ENCODE data around the gene HES6.

GRCh38 chr2:238251986-238252385, 12.1 kb upstream of the HES6 start:
- no peak for TF ChIP-seq POLR2A (IDR thresholded peaks at IDR 0.05; ENCODE audit: low read depth, low read length)
- TF ChIP-seq CTCF (IDR thresholded peaks at IDR 0.05 in 2 of 3, conservative IDR thresholded peaks at IDR 0.05 in 1 of 3; ENCODE audit: control insufficient read depth in 2 of 3, extremely low read depth in 1 of 3, insufficient read depth in 1 of 3, low read depth in 3 of 3, low read length in 3 of 3), result no peak

All from GM12878 (cell line).